GM19452 (cell line): ENCODE data around the gene FAM107A.

Experiments
- ATAC-seq: cut with Tn5 transposase; IDR thresholded peaks from one replicate; pipeline ENCODE4 v1.9.1; 2021; ENCODE audit not compliant: unreplicated experiment

The FAM107A gene

DNA sequence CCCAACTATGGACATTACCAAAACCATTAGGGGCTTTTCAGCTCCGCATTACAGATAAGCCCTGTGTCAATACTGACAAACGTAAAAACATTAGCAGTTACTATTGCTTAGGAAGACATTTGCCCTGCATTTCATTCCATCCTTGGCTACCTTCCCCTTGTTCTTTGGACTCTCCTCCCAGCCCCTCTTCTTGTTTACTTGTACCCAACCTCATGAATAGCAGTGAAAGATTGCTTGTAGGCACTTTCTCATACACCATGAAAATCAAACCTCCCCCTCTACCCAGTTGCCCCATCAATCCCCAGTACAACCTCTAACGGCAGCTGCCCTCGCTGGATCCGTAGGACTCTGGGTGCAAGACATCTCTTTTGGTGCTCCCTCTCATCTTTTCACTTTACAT lies 16.9 kb upstream of the FAM107A start:
- ATAC-seq = no peak

DNA sequence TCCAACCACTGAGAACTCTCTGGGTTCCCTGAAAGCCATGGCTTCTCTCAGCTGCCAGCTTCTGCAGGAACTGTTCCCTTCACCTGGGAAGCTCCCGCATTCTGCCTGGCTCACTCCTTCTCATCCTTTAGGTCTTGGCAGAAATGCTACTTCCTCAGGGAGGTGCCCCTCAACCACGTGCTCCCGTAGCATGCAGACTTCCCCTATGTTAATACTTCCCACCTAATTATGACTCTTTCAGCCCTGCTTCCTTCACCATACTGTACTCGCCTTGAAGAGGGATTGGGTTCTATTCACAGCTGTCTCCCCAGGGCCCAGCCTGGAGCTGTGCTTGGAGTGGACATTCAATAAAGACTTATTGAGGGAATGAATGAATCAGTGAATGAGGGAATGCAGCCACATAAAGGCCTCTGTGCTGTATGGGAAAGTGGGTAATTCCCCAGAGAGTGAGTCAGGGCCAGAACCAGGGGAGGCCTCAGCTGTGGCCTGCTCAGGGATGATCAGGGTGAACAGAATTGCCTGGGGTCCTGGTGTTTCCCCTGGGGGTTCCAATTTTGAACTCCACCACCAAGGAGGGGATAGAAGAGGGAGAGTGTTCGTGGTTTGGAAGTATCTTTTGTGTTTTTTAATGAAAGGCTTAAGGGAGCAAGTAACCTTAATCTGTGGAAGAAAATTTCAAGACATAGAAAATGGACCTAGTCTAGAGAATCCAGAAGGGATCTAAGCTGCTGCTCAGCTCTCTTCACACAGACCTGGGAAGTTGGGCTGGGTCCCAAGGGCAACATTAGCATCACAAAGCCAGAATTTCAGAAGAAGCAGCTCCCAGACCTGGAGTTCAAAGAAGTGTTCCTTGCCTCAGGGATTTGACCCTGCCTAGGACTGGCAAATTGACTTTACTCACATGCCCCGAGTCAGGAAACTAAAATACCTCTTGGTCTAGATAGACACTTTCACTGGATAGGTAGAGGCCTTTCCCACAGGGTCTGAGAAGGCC lies 14.6 kb upstream of the FAM107A start:
- ATAC-seq = no peak

DNA sequence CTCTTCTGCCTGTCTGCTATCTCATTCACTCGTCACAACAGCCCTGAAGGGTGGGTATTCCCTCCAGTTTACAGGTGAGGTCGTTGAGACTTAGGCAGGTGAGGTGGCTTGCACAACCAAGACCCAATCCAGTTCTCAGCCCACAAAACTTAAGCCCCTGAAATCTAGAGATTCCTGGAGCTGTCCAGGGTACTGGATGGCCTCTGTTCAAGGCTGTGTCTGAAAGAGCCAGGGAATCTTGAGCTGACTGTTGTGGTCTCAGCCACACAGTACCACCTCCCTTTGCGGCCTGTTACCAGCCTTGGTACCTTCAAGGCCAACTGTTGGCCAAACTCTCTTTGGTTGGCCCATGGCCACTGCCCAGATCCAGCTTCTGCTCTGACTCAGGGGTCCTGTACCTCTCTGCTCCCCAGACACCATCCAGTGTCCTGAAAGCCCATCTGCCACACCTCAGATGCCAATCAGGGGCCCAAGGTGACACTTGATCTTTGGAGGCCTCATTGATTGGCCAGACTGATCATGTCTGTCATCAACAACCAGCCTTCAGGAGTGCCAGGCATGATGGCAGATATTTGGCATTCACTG lies 10.9 kb upstream of the FAM107A start:
- no peak for ATAC-seq

DNA sequence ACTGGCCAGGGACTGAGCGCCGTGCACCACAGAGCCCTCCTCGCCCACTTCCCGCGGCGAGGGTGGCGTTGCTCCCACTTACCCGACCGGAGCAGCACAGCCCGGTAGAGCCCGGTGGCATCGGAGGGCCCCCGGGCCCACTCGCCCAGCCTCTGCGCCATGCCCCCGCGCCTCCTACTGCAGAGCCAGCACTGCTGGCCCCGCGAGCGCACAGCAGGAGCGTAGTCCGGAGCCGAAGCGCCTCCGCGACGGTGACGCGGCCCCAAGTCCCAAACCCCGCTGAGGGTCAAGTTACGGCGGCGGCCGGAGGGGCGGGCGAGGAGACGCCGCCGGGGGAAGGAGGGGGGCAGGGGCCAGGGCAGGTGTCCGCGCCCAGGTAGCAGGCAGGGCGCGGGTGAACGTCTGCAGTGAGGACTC lies 9.6 kb upstream of the FAM107A start:
- no peak for ATAC-seq

DNA sequence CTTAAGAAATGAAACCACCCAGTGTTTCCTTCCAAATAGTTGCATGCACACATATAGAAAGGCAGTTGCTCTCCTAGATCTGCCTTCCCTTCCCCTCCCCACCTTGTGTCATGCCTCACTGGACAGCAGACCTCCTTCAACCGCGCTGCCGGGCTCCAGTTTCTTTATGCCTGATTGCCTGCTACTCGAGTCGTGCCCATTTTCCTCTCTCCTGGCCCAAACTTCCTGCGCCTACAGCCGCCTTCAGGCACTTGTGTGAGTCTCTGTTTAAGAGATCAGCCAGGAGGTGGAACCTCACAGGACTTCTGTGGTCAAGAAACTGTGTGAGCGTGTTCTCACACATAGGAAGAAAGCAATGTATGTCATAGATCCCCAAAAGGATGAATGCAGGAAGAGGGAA lies 8.8 kb upstream of the FAM107A start:
- peak; percentile 10 for ATAC-seq

DNA sequence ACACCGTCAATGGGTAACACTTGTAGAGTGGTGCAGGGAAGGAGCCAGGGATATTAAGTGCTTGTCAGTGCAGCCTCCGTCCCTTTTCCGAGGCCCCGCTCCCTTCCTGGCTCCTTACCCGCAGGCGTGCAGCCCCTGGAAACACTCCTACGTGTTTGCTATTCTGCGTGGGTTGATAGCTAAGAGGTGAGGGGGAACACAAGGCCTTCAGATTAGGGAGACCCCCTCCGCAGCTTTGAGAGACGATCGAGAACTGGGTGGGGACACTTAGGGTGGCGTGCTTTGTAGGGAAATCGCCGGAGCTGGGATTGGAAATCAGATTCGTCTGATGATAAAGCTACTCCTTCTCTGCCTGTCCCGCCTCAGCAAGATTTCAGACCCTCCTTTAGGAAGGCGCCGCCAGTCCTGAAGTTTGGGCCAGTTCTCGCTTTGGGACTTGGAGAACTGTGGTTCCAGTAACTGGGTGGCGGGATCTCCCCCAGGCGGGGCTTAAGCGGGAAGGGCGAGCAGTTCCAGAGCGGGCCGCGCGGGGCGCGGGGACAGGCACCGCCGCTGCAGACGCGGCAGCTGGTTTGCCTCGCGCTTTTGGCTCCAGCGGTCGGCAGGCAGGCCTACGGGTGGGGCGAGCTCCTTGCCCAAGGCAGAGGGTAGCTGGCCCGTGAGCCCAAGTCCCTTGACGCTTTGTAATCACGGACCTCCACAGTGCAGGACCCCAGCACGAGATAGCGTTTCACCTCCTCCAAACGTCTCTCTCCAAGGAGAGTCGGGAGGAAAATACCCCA lies 8.0 kb upstream of the FAM107A start:
- peak; percentile 95 for ATAC-seq

DNA sequence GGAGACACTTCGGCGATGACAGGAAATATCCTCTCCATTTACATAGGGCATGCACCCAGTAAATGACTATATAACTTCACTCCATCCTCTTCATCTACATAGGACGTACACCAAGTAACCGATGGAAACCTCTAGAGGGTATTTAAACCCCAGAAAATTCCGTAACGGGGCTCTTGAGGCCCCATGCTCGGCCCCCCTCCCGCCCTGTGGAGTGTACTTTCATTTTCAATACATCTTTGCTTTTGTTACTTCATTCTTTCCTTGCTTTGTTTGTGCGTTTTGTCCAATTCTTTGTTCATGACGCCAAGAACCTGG lies 7.5 kb upstream of the FAM107A start:
- ATAC-seq = no peak

DNA sequence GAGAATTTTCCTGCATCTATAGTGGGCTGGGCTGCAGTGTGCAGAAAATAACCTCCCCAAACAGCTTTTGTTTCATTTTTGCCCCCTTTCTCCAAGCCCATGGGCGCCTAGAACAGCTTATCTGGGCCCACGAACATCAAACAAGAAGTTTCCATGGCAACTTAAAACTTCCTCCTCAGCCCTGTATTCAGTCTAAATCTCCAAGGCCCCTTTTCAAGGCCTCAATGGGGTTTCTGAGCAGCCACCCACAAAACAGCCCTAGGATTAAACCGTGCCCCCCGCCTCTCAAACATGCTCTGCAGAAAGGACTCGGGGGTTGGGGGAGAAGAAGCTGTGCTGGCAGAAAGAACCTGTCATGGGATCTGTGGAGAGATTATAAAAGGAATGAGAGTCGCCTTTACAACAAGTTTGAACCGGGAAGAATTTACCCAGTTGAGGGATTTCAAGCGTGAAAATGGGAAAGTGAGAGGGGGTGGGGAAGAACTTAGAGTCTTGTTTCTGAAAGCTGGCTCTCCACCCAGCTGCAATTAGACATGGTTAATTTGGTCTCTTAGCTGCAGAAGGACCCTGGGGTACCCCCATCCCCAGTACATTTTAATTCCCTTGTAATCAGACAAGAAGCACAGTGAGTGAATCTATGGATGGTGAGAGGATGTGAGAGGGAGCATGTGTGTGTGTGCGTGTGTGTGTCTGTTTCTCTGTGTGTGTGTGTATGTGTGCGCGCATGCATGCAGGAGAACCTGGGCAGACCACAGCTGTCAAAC lies 4.3 kb upstream of the FAM107A start:
- ATAC-seq = no peak

DNA sequence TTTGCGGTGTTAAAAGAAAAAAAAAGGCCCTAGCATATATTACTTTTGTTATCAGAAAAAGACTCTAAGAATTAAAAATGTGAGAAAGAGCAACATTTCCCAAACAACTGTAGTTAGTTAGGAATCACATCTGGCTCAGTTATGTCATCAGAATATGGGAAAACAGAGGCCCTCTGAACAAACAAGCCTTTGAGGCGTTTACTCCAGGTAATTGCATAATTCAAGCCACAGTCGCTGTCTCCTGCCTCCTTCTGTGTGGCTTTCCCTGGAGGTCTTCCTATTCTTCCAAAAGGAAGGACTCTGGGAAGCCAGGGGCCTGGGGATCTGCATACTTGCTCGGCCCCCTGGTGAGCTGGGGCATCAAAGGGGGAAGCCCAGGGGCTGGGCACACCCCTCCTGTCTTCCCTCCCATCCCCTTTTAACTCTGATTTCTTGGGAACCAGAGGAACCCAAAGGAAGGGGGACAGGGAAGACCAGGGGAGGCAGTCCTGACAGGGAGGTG lies 3.7 kb upstream of the FAM107A start:
- no peak for ATAC-seq

DNA sequence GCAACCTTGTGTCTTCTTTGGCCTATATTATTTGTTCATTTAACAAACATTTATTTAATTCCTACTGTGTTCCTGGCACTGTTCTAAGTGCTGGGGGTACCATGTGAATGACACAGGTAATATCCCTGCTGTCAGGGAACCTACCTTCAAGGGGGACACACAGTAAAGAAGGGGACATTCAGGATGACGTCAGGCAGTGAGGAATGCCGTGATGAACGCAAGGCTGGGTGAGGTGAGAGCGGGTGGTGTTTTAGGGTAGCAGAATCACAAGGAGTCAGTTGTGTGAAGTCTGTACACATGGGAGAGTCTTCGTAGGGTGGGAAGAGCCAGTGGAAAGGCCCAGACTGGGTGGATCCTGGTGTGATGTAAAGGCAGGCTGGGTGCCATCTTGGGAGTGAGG lies 1.7 kb upstream of the FAM107A start:
- ATAC-seq = no peak

DNA sequence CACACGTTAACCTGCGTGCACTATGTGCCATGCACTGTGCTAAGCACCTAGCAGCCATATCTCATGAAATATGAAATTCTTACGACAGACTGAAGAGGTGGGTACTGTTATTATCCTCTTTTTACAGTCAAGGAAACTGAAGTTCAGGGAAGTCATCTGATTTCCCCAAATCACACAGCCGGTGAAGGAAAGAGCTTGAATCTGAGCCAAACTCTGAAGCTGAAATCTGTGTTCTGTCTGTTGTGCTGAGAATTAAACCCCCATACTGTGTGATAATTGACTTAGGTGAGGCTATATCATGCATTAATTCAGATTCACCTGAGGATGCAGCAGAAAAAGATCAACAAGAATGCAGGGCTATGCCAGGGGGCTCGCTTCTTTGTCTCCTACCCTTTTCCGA lies 475 bp downstream of the FAM107A start:
- no peak for ATAC-seq

DNA sequence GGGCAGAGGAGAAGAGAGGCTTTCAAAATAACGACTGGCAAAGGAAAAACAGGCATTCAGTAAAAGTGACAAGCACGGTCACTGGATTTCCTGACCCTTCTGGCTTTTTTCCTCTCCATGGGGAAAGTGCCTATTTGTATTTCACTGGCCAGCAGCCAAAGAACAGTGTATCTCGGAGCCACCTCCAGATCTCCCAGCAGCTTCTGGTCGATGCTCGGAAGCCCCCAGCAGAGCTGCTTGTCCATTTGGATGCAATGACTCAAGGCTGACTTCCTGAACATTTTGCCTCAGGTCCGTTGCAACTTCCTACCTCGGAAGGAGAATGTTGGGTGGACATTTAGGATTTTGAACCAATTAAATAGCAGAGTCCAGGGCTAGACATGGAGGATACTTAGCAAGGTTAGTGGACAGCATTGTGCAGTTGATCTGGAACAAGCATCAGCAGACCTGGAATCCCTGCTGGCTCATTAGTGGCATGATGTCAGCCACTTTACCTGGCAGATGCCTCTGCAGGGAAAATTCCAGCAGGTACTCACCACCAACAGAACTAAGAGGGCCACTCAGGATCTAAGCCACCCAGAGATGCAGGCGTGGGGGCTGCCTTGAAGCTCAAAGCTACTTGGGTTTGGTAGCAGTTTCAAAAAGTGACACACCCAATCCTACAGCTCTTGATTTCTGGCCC lies 1.1 kb downstream of the FAM107A start:
- ATAC-seq = no peak

DNA sequence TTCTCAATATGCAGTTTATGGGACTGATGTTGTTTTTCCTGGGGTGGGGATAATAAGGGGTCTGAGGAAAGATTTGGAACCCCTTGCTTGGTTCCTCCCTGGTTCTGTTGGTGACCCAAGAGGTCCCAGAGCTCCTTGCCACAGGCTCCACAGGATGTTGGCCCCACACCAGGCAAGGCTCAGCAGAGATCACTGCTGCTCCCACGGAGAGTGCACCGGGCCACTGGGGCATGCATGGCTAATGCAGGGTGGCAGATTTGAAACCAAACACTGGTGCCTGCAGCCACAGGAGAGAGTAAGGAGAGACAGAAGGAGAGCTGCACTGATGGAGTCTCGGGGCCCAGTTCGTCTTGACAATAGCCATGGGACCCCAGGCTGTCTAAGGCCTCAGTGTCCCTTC lies 2.5 kb downstream of the FAM107A start:
- ATAC-seq = no peak

DNA sequence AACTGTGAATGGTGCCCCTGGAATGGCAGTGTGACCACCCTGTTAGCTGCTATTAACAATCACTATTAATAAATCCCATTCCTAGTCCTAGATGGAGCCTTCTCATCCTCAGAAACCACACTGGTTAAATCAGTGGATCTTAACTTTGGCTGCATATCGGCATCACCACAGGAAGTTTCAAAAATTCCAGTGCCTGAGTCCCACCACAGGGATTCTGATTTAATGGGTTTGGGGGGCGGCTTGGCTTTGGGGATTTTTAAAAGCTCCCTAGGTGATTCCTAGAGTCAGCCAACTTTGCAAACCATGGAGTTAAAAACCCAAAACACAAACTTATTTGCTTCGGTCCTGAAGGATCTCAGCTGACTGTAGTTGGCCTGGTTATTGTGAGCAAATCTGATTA lies 3.1 kb downstream of the FAM107A start:
- no peak for ATAC-seq

DNA sequence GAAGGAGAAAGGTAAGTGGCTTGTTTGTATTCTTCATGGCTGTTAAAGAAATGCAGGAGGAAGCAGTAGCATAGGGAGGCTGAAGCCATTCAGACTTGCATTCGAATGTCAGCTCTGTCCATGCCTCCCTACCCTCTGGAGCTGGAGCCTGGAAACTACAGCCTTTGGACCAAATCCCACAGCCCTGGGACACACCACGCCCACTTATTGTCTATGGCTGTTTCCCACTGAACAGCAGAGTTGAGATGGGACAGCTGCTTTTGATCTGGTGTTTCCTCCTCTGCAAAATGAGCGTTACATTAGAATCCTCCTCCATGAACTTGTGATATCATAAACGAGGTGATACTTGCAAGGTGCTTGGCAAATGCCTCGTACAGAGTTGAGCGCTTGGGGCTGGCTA lies 3.6 kb downstream of the FAM107A start:
- no peak for ATAC-seq

DNA sequence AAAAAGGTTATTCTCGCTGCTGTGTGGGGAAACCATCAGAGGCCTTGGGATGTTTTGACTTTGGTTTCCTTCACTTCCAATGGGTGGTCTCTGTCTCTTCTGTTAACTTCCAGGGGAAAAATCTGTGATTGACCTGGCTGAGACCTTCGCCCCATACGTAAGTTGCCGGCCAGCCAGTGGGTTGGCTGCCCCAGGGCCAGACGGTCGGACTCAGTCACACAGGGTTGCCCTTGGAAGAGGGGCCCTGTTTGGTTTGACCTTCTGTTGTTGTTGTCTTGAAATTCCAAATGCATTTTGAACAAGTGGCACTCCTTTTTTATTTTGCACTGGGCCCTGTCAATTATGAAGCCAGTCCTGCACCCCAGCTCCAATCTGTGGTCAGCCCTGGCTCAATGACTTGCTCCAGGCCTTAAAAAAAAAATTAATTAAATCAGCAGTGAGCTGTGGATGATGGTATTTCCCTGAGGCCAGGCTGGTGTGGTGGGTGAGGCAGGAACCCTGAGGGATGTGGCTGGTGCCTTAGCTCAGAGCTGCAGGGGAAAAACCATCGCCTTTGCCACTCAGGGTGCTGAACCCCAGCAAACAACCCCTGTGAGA lies 4.5 kb downstream of the FAM107A start:
- no peak for ATAC-seq

DNA sequence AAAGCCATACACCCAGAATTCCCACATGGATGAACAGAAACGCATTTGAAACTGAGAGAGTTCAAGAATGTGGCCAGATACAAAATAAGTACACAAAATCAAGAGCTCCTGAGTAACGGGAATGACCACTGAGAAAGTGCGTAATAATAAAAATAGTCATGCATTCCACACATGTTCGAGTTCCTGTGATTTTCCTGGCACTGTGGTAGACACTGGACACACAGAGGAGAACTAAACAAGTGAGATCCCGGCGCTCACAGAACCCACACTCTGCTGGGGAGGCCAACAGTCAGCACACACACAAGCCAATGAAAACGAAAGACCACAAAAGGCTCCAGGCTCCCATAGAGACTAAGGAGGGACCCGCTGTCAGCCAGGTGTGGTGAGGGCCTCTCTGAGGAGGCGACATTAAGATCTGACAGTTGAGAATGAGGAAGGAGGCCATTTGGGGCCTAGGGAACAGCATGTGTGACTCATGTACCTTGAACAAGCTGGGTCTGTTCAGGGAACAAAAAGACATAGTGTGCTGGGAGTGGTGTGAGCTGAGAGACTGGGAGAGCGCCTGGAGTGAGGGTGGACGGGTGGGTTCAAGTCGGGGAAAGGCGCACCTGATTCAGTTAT lies 5.1 kb downstream of the FAM107A start:
- ATAC-seq = no peak

DNA sequence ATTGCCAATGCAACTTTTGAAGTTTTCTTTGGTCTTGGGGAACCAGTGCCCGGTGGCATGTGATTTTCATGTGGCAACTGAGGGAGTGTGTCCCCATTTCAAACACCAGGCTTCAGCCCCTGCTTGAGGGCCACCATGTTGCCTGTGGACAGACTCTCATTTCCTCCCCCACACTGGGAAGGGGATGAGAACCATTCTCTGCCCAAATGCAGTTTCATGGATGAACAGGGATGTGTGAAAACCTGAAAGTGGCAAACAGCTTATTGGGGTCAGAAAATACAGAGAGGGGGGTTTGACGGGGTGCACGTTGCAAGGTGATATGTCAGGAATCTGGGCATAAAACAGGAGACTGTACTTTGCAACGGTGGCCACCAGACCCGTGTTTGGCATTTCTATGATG lies 6.3 kb downstream of the FAM107A start:
- no peak for ATAC-seq

DNA sequence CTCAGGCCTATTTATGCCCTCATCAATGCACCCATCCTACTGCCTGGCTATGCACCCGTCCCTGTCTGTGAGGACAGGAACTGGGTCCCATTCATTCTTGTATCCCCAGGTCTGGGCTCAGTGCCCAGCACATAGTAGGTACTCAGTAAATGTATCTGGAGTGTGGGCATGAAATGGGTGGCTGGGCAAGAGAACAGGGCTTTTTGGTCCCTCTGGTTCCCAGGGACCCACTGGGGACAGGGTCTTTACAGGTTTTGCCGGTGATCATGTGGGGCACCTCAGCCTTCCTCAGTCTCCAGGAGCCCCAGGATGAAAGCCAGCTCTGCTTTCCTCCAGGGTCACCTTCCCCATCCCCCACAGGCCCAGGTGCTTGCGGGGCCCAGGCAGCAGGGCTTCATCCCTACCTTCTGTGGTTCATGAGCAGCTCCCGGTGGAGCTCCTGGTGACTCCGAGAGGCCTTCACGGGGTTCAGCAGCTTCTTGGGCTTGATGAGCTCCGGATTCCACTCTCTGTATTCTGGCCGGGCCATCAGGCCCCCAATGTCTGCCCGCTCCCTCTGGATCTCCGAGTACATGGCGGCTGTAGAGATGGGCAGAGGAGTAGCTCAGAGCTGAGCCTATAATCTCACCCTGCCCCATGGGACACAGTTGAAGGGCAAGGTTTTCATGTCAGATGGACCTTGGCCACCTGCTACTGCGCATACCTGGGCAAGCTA lies 7.7 kb downstream of the FAM107A start:
- ATAC-seq = no peak
